Uterus (tissue), 2 donors: ENCODE measurements around the gene FSIP1.

ENCODE experiments used
- POLR2A ChIP-seq, 2 donors: fragments of 450-650 bp; IDR thresholded peaks; one replicate each; pipeline ENCODE4 v1.6.1; 2016; ENCODE audit warnings: antibody characterized with exemption in 2 of 2, mild to moderate bottlenecking in 1 of 2, moderate library complexity in 1 of 2
- TF ChIP-seq, protein P1 (sequence below), 4 experiments: fragments of 200-600 bp in 2 of 4; fragments of 450-650 bp in 2 of 4; sonication (generic) in 2 of 4; IDR thresholded peaks; one replicate each; pipeline ENCODE4 v1.5.1; 2016 to 2019; ENCODE audit warnings: antibody characterized with exemption in 4 of 4, mild to moderate bottlenecking in 2 of 4, moderate library complexity in 1 of 4

- TF ChIP-seq, protein P1, sequence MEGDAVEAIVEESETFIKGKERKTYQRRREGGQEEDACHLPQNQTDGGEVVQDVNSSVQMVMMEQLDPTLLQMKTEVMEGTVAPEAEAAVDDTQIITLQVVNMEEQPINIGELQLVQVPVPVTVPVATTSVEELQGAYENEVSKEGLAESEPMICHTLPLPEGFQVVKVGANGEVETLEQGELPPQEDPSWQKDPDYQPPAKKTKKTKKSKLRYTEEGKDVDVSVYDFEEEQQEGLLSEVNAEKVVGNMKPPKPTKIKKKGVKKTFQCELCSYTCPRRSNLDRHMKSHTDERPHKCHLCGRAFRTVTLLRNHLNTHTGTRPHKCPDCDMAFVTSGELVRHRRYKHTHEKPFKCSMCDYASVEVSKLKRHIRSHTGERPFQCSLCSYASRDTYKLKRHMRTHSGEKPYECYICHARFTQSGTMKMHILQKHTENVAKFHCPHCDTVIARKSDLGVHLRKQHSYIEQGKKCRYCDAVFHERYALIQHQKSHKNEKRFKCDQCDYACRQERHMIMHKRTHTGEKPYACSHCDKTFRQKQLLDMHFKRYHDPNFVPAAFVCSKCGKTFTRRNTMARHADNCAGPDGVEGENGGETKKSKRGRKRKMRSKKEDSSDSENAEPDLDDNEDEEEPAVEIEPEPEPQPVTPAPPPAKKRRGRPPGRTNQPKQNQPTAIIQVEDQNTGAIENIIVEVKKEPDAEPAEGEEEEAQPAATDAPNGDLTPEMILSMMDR (IDR thresholded peaks at IDR 0.05) = peak; percentile 52 to 71 (median 69)
- TF ChIP-seq POLR2A (IDR thresholded peaks at IDR 0.05) = no peak
These were observed 3.9 kb upstream of the FSIP1 start for GRCh38 chr15:39786447-39787056.
